MV-4-11 (cell line): Measurements from ENCODE around the gene SHISA7.

Experiments used
- DNase-seq: peaks from one replicate; lab custom pipeline; 2025; lab: John Stamatoyannopoulos, UW

The SHISA7 gene

DNA sequence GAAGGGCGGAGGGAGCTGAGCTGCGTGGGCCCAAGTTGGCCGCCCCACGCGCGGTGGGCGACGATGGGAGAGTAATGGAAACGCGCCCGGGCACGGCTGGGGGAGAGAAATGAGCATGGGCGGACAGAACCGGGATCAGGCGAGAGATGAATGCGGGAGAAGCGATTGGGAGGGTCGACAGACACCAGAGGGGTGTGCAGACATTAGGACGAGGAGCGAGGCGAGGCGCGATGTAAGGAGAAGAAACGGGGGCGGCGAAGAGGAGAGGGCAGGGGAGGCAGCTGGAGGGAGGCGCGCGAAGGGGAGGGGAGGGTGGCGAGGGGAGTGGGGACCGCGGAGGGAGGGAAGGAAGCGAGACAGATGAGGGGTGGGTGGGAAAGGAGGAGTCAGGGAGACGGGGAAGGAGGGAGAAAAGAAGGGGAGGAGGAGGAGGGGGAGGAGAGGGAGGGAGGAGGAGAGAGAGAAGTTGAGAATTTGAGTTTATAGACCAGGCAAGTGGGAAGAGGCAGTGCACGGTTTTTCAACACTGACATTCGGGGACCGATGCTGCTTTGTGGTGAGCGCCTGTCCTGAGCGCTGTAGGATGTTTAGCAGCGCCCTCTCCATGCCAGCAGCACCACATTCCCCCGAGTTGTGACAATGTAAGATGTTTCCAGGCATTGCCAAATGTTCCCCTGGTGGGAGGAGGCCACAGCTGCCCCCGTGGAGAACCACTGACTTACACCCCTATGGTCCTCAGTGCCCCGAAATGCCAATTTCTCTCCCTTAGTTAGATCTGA is at the start of gene SHISA7:
SHISA7 (minus strand) TSS at position 256 of the 779 bp plus-strand sequence. CDS start 437 bp downstream, outside the sequence.
- DNase-seq, result peak; percentile 59

DNA sequence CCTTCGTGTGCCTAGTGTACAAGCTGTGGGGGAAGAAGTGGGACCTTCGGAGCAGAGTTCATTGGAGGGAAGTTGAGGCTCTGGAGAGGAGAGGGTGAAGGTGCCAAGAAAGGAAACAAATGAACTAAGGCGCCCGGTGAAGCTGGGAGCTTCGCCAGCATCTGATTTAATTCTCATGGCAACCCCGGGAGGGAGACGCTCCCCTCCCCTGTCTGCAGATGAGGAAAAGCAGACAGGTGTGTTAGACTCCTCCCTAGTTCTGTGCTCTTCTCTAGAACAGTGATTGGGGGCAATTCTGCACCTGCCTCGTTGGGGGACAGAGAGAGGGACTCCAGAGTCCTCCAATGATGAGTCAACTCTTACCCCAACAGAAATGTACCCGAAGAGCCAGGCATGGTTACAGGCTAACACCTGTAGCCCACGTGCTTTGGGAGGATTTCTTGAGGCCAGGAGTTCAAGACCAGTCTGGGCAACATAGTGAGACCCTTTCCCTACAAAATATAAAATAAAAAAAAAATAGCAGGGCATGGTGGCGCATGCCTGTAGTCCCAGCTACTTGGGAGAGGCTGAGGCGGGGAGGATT is 49.4 kb upstream of the SHISA7 start:
- DNase-seq, result no peak

DNA sequence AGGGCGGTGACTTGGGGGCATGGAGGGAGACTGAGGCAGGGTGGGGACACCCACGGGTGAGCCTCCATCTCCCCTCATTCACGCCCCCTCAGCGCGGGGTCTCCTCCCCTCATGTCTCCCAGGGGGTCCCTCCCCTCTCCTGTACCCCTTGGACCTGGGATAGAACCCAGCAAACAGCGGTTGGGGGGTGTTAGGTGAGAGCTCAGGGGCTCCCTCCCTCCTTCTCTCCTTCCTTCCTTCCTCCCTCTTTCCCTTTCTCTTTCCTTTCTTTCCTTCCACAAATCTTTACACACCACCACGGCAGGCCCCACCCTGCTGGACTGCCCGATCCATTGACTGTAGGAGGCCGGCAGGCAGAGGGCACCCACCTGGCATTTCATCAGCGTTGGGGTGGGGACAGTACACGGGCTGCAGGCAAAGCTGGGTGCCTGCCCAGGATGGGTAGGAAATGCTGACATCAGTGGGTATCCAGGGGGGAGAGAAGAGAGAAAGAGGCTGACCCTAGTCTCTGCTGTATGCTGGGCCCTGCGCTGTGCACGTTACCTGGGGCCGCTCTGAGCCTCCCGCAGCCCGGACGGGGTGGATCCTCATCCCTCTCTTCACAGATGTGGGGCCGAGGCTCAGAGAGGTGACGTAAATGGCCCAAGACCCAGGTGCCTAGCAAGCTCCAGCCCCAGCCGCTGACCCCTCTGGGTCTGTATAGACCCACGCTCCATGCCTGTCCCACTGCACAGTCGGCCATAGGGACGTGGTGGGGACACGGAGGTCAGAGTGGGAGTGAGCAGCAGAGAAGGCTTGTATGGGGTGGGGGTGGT is 48.7 kb upstream of the SHISA7 start:
- no peak for DNase-seq

DNA sequence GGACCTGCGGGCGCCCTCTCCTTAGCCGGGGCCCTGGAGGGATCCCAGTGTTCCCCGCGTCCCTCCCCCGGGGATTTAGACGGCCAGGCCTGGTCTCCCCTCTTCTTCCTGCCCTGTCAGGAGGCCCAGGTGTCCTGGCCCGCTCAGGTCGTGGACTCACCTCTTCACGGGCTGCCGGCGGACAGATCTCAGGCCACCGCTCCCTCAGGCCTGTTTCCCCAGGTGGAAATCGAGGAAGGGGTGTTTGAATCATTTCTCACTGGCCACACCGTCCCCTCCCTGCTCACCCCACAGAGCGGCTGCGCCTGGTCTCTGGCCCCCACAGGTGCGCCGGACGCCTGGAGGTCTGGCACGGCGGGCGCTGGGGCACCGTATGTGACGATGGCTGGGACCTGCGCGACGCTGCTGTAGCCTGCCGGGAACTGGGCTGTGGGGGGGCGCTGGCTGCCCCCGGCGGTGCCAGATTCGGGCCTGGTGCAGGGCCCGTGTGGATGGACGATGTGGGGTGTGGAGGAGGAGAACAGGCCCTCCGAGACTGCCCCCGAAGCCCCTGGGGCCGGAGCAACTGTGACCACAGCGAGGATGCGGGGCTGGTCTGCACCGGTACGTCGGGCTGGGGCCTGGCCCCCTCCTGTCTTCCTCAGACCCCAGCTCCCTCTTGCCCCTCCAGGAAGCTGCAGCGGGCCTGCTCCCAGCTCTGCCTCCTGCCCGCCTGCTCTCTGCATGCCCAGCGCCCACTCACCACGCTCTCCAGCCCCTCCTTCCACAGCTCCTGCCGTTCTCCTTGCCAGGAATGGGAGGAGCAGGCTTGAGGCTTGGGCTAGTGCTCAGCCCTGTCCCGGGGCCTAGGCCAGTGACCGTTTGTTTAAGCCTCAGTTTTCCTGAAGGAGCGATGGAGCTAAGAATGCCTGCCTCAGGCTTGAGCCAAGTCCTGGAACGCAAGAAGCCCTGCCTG is 47.7 kb upstream of the SHISA7 start:
- DNase-seq, result no peak

DNA sequence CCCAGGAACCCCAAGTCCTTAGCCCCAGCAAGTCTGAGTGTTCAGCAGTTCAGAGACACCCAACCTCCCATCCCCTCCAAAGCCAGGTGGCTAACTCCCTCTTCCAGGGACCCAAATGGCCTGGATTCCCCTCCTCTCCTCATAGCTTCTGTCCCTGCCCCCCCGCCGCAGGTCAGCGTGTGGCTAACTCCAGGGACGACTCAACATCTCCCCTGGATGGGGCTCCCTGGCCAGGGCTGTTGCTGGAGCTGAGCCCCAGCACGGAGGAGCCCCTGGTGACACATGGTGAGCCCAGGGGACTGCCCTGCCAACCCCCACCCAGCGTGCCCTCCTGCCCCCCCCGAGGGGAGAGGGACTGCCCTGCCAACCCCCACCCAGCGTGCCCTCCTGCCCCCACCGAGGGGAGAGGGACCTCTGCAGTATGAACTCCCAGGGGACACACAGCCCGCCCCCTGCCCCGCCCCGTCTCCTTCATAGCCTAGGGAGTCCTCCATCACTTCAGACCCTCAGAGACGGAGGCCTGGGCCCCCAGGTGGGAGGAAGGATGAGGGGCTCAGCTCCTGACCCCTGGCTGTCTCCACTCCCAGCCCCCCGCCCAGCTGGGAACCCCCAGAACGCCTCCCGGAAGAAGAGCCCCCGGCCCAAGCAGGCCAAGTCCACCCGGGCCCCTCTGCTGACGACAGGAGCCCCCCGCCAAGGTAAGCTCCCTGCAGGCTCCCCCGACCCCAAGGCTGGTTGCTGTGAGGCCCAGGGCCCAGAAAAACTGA is 46.8 kb upstream of the SHISA7 start:
- DNase-seq, result no peak

DNA sequence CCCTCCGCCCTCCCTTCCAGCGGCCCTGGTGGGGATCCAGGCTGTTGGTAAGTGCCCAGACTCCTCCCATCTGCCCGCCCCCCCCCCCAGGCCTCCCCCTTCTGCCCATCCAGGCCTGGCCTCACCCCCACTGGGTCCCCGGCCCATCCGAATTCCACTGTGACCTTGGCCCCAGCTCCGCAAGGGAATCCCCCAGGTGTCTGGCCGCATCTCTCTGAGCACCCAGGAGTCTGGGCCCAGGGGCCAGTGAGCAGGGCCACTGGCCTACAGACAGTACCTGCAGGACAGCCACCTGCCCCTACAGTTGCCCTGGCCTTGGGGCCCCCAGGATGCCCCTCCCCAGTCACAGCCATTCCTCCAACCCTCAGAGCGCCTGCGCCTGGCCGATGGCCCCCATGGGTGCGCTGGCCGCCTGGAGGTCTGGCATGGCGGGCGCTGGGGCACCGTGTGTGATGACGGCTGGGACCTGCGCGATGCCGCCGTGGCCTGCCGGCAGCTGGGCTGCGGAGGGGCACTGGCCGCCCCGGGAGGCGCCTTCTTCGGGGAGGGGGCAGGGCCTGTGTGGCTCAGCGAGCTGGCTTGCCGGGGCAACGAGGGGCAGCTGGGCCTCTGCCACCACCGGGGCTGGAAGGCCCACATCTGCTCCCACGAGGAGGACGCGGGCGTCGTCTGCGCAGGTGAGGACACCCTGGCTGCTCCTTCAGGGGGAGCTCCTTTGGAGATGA is 46.0 kb upstream of the SHISA7 start:
- DNase-seq, result no peak

DNA sequence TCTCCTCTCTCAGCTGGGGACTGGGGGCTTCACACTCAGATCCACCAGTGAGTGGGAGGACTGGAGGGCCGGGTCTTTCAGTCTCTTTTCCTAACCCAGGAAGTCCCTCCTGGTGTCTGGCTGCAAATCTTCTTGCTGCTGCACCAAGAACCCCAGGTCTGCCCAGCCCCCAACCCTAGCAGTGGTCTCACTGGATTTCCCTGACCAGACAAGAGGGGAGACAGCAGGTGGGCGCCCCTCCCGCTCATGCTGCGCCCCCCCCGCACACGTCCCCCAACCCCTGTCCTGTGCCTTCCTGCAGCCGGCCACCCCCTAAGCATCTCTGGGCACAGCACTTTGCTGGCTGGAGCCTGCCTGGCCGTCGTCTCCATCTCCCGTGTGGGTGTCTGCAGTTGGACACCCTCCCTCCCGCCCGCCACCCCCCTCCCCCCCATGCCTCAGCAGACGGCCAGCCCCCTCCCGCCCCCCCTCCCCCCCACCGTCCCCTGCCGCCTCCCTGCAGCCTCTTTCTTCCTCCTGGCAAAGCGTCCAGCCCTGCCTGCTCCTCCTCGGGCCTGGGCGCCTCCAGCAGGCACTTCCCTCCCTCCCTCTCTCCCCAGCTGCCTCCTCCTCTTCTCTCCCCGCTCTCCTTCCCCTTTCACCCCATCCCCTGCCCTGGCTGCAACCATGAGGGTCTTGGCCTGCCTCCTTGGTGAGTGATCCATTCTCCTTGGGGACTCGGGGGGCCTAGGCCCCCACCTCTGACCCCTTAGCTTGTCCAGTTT is 45.0 kb upstream of the SHISA7 start, which contains the start of gene SSC5D:
SSC5D (plus strand) TSS at position 513 of the 764 bp plus-strand sequence; CDS start at position 667, 154 bp downstream.
- peak; percentile 14 for DNase-seq

DNA sequence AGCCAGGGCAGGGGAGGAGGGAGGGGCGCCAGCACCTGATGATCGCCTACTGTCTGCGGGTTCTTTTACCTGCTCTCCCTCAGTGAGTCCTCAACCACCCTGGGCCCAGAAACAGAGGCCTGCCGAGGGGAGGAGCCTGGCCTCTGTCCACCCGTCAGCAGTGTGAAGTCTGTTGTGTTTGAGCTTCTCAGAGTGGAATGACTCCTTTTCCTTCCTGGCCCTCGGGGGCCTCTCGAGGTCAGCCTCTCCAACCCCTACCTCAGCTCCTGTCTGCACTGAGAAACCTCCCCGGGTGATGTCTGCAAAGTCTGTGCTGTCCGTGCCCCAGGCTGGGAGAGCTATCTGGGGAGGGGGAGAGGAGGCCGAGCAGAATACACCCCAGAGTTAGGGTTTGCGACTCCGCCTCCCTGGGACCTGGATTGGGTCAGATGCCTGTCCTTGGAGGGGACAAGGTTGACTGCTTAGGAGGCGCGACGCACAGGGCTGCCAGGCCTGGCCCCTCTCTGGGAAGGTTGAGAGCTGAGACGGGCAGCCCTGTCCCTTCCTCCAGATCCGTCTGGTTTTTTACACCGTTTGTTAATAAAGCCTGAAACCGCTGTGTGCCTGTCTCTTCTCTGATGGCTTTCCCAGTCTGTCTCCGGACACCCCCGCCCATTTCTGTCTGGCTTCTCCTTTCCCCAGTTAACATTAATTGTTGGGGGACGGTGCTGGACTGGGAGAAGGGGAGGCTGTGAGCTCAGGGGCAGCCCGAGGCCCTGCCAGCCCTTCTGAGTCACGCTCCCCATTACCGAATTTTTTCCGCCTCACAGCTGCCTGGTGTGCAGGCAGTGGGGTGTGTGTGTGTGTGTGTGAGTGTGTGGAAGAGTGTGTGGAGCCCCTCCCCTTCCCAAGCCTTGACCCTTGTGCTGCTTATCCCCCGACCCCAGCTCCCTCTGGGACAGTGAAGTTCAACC is 44.1 kb upstream of the SHISA7 start:
- DNase-seq, result peak; percentile 61

DNA sequence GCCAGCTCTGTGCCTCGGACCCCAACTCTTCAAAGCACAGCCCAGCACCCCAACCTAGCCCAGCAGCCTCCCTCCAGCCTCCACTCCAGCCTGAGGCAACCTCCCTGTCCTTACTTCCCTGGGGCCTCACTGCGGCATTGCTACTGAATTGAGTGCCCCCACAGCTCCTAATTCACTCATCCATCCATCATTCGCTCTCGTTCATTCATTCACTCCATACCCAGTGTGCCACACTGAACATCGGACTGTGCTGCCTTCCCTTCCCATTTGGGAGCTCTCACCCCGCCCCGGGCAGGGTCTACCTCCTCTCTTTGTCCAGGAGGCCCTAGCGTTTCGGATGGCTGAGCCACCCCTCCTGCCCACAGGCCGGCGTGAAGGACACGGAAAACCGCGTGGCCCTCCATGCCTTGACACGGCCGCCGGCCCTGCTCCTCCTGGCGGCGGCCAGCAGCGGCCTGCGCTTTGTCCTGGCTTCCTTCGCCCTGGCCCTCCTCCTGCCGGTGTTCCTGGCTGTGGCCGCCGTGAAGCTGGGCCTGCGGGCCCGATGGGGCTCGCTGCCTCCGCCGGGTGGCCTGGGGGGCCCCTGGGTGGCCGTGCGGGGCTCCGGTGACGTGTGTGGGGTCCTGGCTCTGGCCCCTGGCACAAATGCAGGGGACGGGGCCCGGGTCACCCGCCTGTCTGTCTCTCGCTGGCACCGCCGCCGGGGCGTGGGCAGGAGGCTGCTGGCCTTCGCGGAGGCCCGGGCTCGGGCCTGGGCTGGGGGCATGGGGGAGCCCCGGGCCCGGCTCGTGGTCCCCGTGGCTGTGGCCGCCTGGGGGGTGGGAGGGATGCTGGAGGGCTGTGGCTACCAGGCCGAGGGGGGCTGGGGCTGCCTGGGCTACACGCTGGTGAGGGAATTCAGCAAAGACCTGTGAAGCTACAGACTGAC is 43.2 kb upstream of the SHISA7 start:
- DNase-seq, result no peak

DNA sequence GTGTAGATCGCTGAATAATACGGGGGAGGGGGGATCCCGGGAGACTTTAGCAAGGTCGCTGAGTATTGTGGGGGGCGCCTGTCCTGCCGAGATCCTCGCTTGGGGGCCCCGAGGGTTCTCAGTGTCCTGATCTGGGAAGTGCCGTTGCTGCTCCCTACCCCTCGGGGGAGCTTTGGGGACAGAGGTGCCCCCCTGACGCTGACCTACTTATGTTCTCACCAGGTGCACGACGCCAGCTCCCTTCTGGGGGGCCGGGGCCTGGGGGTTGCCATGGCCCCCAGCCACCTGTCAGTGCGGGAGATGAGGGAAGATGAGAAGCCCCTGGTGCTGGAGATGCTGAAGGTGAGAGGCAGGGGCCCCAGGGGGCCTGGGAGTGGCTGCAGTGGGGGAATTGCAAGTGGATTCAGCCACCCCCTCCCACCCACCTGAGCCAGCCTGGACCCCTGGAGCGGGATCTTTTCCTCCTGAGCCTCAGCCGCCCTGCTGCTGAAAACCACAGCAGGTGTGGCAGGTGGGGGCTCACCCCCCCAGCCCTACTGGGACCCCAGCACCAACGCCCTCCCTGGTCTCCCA is 42.4 kb upstream of the SHISA7 start:
- DNase-seq, result no peak

DNA sequence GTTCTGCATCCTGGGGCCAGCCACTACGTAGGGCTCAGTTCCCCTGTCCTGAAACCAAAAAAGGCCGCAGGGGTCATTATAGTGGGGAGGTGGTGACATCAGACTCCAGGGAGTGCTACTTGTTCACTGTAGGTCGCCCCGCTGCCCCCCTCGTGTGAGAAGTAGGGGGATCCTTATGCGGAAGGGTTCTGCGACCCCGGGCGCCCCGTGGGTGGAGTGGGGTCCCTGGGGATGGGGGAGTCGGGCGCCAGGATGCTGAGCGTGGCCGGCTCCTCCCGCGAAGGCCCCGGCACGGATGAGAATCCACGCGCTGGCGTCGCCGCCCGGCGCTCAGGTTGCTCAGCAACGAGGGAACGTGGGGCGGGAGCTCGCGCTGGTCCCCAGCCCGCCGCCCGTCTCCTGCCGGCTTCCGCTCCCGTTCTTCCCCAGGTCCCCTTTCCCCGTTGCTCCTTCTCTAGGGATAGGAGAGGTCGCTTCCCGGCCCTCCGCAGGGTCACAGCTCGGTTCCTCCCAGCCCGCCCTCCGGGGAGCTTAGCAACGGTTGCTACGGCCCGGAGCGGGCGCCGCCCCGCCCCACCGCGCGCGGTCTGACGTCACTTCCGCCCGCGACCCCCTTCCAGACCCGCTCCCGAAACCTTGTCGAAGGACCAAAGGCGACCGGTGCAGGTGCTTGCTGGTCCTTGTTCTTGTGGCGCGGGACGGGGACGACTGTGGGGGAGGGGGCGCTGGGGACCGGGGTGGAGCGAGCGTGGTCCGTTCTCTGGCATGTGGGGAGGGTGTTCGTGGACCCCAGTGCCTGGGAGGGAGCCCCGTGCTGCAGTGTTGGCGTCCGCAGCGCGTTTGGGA is 41.7 kb upstream of the SHISA7 start, which contains the start of gene NAT14:
NAT14 (plus strand) TSS at position 596 of the 846 bp plus-strand sequence. CDS start 521 bp downstream, outside the sequence.
- DNase-seq, result peak; percentile 65

DNA sequence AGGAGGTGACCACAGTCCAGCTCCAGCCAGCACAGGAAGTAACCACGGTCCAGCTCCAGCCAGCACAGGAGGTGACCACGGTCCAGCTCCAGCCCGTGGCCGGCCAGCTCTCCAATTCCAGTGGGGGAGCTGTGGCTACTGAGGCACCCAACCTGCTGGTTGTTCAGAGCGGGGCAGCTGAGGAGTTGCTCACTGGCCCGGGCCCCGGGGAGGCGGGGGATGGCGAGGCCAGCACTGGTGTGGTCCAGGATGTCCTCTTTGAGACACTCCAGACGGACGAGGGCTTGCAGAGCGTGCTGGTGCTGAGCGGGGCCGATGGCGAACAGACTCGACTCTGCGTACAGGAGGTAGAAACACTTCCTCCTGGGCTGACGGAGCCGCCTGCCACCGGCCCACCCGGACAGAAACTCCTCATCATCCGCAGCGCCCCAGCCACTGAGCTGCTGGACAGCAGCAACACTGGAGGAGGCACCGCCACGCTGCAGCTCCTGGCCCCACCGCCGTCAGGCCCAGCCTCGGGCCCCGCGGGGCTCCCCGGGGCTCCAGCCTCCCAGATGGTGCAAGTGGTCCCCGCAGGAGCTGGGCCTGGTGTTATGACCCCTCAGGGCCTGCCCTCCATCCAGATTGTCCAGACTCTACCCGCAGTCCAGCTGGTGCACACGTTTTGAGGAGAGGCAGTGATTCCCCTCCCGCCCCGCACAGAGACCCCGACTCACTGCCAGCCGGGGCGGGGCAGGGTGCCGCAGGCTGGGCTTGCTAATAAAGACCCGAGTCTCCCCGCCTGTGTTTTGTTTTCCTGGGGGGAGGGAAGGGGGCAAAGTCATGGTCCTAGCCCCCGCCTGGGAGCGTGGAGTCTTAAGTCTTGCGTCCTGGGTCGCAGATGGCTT is 40.8 kb upstream of the SHISA7 start:
- no peak for DNase-seq

DNA sequence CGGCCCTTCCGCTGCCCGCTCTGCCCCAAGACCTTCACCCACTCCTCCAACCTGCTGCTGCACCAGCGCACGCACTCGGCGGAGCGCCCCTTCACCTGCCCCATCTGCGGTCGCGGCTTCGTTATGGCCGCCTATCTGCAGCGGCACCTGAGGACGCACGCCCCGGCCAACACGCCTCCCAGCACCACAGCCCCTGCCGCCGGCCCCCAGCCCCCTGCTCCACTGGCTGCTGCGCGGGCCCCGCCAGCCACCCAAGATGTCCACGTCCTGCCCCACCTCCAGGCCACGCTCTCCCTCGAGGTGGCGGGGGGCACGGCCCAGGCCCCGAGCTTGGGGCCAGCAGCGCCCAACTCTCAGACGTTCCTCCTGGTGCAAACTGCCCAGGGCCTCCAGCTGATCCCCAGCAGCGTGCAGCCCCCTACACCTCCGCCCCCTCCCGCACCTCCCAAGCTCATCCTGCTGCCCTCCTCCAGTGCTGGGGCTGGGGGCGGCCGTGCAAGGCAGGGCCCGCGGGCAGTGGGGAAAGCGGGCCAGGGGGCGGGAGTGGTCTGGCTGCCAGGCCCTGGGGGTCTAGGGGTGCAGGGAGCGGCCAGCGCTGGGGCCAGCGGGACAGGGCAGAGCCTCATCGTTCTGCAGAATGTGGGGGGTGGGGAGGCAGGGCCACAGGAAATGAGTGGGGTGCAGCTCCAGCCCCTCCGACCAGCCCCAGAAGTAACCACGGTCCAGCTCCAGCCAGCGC is 40.0 kb upstream of the SHISA7 start:
- DNase-seq, result no peak
